ENCODE data around the gene FEV. TPM values are rescaled to one million over a fixed set of nuclear protein-coding genes. Genes with fewer than 3 reads are reported as not detected.

FEV gene
- total RNA-seq, 1 donor from 2014 or later: not detected

DNA sequence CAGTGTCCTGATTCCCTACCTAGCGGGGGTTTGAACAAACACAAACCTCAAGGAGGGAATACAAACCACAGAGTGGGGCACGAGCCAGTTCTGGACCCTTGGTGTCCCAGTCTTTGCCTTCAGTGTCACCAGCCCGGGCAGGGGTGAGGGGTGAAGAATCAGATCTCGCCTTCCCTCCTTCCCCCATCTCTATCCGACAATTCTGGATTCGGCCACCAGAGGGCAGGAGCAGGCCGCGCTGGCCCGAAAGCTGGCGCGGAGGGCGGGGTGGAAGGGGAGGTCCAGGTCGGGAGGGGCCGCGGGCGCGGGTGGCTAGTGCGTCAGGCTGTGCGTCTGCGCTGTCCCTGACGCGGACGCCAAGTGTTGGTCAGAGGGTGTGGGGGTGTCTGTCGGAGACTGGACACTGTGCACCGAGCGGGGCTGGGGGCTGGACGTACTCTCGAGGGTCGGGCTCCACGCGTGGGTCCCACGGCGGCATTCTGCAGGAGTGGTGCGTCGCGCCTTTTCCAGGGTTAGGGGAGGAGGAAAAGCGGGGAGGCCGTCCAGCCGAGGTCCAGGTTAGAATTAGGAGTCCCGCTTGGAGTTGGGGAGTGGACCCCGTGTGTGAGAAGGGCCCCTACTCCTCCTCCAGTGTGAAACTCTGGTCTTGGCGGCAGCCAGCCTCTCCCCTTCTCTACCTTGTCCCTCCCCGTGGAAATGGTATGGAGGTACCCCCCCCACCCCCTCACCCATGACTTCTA, 11.2 kb upstream of the FEV start:
- Mint-ChIP-seq H3K36me3 (ENCODE audit: low read depth) (no peaks in the 10 kb centered on the region), H3K4me3 (ENCODE audit: unreplicated experiment) (peak overlapping the region; percentile 66), H3K27me3 (ENCODE audit: low read depth) (peaks cover 62% of the 10 kb centered on the region), H3K4me1 (ENCODE audit: low read depth) (peaks cover 11% of the 10 kb centered on the region), H3K9me3 (ENCODE audit: low read depth) (no peaks in the 10 kb centered on the region), H3K27ac (ENCODE audit: unreplicated experiment) (no peak overlapping the region)
- no peak for DNase-seq (ENCODE audit: low spot score)
- TF ChIP-seq, protein P1, sequence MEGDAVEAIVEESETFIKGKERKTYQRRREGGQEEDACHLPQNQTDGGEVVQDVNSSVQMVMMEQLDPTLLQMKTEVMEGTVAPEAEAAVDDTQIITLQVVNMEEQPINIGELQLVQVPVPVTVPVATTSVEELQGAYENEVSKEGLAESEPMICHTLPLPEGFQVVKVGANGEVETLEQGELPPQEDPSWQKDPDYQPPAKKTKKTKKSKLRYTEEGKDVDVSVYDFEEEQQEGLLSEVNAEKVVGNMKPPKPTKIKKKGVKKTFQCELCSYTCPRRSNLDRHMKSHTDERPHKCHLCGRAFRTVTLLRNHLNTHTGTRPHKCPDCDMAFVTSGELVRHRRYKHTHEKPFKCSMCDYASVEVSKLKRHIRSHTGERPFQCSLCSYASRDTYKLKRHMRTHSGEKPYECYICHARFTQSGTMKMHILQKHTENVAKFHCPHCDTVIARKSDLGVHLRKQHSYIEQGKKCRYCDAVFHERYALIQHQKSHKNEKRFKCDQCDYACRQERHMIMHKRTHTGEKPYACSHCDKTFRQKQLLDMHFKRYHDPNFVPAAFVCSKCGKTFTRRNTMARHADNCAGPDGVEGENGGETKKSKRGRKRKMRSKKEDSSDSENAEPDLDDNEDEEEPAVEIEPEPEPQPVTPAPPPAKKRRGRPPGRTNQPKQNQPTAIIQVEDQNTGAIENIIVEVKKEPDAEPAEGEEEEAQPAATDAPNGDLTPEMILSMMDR (IDR thresholded peaks at IDR 0.05): peak; percentile 94

DNA sequence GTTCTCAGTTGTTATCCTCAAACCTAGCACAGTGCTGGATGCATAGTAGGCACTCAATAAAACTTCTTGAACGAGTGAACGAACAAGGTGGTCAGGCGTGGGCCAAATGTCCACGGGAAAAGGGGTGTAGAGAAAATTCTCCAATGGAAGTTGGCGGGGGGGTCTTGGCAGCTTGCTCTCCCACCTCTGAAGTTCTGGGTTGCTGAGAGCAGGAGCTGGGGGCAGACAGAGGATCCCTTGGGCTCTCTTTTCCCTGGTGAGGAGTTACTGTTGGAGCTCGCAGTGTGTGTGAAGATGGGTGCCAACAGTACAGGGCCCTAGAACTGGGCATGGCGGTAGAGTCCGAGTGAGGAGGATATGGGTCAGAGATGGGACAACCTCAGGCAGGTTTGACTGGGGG, 10.6 kb upstream of the FEV start:
- TF ChIP-seq, protein P1 (IDR thresholded peaks at IDR 0.05): no peak
- DNase-seq (ENCODE audit: low spot score): no peak
- Mint-ChIP-seq H3K36me3 (ENCODE audit: low read depth) (no peaks in the 10 kb centered on the region), H3K27me3 (ENCODE audit: low read depth) (peaks cover 62% of the 10 kb centered on the region), H3K27ac (ENCODE audit: unreplicated experiment) (no peak overlapping the region), H3K9me3 (ENCODE audit: low read depth) (no peaks in the 10 kb centered on the region), H3K4me1 (ENCODE audit: low read depth) (peaks cover 11% of the 10 kb centered on the region), H3K4me3 (ENCODE audit: unreplicated experiment) (no peak overlapping the region)

DNA sequence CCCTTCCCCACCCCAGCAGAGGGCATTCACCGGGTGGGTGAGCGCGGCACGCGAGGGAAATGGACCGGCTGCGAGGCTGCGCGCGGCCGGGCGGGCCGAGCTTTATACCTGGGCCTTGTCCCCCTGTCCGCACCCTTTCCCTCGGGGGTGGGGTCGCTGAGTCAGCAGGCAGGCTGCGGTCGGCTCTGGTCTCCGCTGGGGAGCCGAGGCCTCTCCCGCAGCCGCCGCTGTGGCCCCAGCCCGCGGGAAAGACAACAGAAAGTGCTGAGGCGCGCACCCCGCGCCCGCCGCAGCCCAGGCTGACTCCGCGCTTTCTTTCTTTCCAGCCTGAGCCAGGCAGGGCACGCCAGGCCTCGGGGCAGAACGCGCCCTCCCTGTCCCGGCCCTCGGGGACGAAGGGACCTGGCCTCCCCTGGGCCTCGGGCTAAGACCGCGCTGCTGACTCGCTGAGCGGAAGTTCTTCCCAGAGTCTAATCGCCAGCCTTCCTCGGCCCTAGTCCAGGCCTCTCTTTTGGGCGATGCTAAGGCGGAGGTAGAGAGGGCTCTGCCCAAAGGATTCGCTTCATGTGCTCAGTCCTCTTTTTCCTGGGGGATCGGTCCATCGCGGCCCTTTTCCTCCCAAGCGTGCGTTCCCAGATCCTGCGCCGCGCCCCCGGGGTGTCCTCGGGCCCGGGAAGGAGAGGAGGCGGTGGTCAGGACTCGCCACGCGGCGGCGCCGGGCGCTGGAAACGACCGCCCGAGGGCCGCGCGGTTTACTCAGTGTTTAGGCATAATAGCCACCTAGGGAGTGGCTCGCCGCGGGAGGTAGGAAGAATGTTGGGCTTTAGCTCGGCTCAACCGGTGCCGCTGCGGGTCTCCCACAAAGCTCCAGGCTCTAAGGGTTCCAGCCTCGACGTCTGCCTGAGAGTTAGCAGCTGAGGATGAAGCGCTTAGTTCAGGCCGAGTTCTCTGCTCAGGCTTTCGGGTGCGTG, 8.6 kb upstream of the FEV start, which contains the start of gene CRYBA2:
CRYBA2 (minus strand) TSS at position 78 of the 971 bp plus-strand sequence. CDS start 246 bp downstream, outside the sequence.
- Mint-ChIP-seq H3K4me3 (ENCODE audit: unreplicated experiment) (peak within 1 kb of the TSS; percentile 54), H3K4me1 (ENCODE audit: low read depth) (peaks cover 11% of the 10 kb centered on the region), H3K27ac (ENCODE audit: unreplicated experiment) (no peak within 1 kb of the TSS), H3K9me3 (ENCODE audit: low read depth) (no peaks in the 10 kb centered on the region), H3K36me3 (ENCODE audit: low read depth) (no peaks in the 10 kb centered on the region), H3K27me3 (ENCODE audit: low read depth) (peaks cover 71% of the 10 kb centered on the region)
- TF ChIP-seq, protein P1 (IDR thresholded peaks at IDR 0.05): peak; percentile 49
- peak; percentile 79 for DNase-seq (ENCODE audit: low spot score)

DNA sequence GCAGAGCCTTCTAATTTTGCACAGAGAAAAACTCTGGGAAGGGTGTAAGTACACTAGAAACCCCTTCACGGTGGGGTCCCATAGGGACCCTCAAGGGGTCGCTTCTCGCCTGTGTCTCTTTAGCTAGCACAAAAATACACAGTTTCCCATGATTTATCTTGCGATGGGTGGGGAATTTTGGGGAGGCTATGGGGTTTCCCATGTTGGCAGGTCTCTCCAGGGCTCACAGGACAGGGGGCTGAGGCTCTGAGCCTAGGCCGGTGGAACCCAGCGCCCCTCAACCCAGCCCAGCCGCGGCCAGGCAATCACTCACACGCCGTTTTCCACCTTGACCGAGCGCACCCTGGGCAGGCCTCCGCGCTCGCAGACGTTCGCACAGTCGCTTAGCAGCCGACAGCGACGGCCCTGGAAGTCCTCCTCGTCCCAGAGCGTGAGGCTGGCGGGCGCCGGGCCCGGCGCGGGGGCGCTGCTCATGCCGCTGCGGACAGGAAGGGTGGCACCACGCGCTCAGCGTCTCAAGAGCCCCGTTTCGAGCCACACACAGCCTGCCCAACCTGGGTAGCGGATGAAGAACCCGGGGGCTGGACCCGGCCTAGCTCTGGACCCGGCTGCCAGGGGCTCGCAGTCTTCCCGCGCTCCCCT, 7.8 kb upstream of the FEV start:
- no peak overlapping the region for H3K27ac Mint-ChIP-seq (ENCODE audit: unreplicated experiment)
- peak; percentile 65 for DNase-seq (ENCODE audit: low spot score)
- H3K4me1 Mint-ChIP-seq (ENCODE audit: low read depth): peaks cover 11% of the 10 kb centered on the region
- H3K9me3 Mint-ChIP-seq (ENCODE audit: low read depth): no peaks in the 10 kb centered on the region
- H3K27me3 Mint-ChIP-seq (ENCODE audit: low read depth): peaks cover 74% of the 10 kb centered on the region
- TF ChIP-seq, protein P1 (IDR thresholded peaks at IDR 0.05): no peak
- no peaks in the 10 kb centered on the region for H3K36me3 Mint-ChIP-seq (ENCODE audit: low read depth)
- H3K4me3 Mint-ChIP-seq (ENCODE audit: unreplicated experiment): no peak overlapping the region

DNA sequence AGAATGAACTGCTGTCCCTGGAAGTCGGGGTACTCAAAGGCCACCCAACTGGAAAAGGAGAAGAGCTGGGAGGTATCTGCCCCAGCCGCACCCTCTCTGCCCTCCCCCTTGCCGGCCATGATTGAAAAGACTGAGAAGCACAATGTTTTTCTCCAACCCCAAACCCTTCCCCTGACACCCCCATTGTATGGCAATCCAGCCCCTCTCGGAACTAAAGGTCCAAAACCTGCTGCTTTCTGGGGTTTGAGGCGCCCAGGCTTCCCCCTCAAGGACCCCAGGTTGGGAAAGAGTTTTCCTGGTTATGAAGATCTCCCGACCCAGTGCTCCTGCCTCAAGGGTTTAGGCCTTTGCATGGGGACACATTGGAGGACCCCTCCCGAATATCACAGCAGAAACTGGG, 7.2 kb upstream of the FEV start:
- Mint-ChIP-seq H3K27me3 (ENCODE audit: low read depth) (peaks cover 76% of the 10 kb centered on the region), H3K36me3 (ENCODE audit: low read depth) (no peaks in the 10 kb centered on the region), H3K4me3 (ENCODE audit: unreplicated experiment) (no peak overlapping the region), H3K27ac (ENCODE audit: unreplicated experiment) (no peak overlapping the region), H3K4me1 (ENCODE audit: low read depth) (peaks cover 11% of the 10 kb centered on the region), H3K9me3 (ENCODE audit: low read depth) (no peaks in the 10 kb centered on the region)
- TF ChIP-seq, protein P1 (IDR thresholded peaks at IDR 0.05): no peak
- DNase-seq (ENCODE audit: low spot score): no peak
